Endometrial microvascular endothelial cells (primary cell): ENCODE measurements around the gene POLD1. TPM values are rescaled to one million over a fixed set of nuclear protein-coding genes. Genes with fewer than 3 reads are reported as not detected.
"Not testable (repeated sequence)": the region's sequence is repeated elsewhere in the genome, so short reads cannot be mapped to it uniquely, and the experiment has no call there.

ENCODE experiments used
- in situ Hi-C: cut with HindIII; loops from 2 replicates; pipeline ENCODE4 v1.10.0; 2017; ENCODE audit warnings: low sequenced_read_pairs, low pct_unique_long_range_greater_than_20kb; ENCODE audit errors: inconsistent ontology term
- total RNA-seq: library from RNA; depleted of rRNA; stranded (reverse); fragments of >200 nt; gene quantifications from one replicate; pipeline ENCODE4 v1.2.3, GENCODE V29; 2015; ENCODE audit errors: inconsistent ontology term

POLD1 gene
- total RNA-seq = 63.2 TPM

DNA sequence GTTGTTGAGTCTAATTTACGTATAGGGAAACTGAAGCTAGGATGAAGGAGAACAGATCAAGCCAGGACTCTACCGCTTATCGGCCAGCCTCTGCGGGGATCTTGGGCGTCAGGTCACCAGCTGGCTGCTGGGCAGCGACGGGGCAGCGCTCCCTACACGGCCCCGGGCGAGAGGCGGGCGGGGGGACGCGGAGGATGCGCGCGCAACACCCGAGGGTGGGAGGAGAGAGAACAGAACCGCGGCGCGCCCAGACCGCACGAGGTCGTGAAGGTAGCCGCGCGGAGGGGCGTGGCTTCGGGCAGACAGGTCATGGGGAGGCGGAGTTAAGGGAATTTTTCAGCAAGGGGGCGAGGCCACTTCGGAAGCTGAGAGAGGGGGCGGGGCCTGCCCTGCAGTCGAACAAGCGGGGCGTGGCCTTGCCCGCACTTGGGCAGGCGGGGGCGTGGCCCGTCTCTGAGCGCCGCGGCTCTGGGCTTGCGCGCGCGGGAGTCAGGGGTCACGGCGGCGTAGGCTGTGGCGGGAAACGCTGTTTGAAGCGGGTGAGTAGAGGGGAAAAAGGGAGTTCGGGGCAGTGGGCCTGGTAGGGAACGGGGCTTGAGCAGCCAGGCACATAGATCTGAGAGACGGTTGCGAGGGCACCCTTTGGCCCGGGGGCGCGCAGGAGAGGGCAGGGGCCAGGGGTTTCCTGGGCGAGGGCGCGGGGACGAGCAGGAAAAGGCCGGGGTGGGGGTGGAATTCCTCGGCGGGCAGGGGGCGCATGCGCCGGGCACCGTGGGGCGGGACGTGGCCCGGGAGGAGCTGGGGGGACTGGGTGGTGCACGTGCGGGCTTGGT, at the start of gene POLD1:
Gene POLD1 (plus strand): TSS at position 496 of the 833 bp plus-strand sequence. CDS start 14,505 bp downstream, outside the sequence.
- in situ Hi-C loops = no loop called here

DNA sequence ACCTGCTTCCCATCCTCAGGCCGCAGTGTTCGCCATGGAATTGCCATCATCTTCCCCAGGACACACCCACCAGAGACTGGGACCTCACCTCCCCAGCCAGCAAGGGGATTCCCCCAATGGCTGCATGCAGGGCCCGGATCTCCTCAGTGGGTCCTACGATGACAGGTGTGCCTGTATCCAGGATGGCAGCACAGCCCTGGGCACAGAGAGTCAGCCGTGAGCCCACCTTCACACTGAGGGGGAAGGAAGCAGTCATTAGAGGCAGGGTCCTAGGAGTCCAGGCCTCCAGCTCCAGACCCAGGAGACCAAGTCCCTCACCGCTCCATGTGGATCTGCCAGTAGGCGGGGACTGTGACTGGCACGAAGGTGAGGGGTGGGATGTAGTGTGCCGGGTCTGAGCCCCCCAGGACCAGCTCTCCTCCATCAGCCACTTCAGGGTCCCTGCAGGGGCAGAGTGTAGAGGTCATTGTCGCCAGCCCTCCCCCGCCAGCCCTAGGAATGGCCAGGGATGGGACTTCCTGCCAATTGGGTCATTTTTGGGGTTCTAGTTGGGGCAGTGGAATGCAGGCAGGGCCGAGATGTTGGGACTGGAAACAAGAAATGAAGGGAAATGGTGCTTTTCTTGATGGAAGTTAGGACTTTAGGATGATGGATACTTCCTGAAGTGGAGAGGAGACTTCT, 49.3 kb upstream of the POLD1 start:
- in situ Hi-C loops = no loop called here

DNA sequence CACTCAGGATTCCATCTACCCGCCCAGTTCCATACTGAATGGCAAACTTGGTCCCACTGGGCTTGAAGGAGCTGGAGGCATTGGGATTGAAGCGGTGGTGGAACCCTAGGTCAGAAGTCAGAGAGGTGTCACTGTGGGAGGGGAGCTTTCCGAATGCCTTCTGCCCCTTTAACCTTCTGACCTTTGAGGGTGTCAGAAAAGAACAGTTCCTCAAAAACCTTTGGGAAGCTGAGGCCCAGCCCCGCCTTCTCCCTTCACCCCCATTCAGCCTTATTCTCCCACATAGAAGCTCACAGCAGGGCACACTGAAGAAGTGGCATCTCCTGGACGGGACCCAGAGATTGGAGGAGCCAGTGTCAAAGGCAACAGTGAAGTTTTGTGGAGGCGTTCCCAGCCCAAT, 47.1 kb upstream of the POLD1 start:
- in situ Hi-C loops = not testable (repeated sequence)

DNA sequence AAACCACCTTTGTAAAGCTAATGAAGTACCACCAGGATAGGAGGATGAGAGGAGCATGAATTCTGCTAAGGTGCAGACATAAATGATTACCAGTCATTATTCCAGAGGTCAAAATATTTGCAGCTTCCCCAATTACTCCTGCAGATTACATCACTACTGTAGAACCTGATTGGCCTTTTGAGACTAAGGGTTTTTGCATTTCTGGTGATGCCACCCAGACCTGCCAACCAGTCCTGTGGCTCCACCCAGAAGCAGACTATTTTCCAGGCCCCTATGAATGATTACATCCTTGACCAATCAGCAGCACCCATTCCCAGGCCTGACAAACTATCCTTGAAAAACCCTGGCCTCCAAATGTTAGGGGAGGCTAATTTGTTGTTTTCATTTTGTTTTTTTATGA, 43.8 kb upstream of the POLD1 start:
- in situ Hi-C loops = no loop called here

DNA sequence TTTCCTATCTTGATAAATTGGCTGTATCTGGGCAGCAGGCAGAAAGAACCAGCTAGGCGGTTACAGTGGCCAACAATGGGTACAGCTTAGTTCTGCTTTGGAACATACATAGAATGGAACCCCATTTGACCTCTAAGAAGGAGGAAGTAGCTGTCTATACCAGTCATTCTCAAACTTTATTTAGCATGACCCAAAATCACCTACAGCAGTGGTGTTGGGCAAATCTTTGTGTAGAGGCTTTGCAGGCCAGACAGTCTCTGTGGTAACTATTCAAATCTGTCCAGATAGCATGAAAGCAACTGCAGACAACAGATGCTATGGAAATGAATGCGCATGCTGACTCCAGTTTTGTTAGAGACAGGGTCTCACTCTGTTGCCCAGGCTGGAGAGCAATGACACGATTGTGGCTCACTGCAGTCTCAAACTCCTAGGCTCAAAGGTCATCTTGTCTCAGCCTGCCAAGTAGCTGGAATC, 43.0 kb upstream of the POLD1 start:
- in situ Hi-C loops = no loop called here

DNA sequence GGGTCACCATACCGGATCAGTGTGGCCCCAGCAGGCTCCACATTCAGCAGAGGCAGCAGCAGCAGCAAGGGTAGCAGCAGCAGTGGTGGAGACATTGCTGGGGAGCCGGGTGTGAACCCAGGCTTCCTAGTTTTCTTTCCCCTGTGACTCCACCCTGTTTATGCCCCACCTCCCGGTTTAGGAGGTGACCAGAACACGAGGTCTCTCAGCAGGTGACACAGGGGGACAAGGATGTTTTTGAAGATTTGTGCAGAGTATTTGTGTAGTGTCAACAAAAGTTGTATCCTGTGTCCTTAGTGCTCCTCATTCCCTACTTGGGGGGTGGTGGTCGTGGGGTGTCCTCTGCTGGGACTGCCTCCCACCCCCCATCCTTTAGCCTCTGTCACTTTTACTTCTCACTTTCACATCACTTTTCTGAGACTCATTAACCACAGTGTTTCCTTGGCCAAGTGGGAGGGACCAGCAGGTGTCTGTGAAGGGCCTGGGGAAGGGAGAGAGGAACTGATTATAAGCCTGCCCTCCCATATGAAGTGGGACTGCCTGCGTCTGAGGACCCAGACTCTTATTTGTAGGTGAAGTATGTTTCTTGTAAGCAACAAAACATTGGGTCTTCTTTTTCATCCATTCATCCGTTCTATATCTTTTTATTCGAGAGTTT, 39.4 kb upstream of the POLD1 start:
- in situ Hi-C loops = no loop called here

DNA sequence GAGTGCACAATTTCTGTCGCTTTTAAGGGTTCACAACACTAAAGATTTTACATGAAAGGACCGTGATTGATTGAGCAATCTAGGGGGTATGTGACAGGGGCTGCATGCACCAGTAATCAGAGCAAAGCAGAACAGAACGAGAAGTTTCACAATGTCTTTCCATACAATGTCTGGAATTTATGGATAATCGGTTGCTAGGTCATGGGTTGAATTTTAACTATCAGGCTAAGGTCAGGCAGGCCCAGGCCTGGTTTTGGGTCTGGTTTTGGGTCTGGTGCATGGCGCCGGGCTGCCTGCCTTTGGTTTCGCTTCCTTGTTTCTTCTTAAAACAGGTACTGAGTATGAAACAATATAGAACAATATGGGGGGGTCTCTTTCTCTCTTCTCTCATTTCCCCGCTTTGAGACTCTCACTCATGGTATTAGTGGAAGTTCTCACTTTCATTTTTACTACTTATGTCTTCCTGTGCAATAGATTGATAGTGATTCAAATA, 37.0 kb upstream of the POLD1 start:
- in situ Hi-C loops = not testable (repeated sequence)

DNA sequence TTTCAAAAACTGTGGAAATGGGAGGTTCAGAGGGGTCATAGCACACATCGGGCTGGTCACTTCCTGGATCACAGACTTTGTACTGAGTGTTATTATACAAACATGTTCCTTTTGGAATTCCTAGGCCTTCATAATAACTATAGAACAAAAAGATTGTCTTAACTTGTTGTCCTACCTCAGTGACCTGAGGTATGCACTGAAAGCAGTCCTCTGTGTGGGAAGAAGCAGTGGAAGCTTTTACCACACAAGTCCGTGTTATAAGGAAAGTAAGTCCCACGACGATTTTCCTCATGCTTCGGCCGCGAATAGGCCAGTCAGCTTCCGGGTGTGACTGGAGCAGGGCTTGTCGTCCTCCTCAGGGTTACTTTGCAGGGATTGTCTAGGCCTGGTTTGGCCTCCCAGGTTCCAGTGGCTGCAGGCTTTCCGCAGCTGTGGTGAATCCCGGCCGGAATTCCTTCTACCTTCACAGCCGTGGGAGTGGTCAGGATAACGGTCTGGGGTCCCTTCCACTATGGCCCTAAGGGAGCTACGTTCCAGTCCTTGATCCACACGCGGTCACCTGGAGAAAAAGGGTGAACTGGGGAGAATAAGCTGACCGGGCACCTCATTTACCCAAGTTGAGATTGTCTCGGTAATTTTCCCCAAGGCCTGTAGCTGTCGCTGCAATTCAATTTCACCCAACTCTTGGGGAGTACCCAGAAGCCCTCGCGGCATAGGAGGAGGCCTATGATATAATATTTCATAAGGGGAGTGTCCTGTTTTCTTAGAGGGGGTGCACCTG, 34.7 kb upstream of the POLD1 start:
- in situ Hi-C loops = no loop called here

DNA sequence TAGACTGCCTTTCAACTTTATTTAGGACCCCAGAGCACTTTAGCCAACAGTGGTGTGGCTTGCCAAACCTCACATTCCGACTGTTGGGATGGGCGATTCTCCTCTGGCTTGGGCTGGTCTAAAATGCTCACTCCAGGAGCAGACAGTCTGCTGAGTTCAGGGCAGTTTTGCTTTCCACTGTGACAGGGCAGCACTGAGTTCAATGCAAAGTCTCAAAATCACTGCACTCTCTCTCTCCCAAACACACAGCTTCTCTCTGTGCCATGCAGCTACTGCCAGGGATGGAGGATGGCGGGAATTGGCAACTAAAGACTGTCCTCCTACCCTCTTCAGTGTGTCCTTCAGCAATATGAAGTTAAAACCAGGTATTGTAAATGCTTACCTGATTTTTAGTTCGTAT, 31.9 kb upstream of the POLD1 start:
- in situ Hi-C loops = no loop called here

DNA sequence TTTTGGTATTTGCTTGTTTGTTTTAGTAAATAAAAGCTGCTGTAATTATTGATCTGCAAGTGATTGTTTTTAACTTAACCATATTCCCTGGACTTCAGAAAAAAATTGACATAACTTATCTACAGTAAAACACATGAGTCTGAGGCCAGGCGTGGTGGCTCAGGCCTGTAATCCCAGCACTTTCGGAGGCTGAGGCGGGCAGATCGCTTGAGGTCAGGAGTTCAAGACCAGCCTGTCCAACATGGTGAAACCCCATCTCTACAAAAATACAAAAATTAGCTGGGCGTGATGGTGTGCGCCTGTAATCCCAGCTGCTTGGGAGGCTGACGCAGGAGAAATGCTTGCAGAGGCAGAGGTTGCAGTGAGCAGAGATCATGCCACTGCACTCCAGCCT, 30.7 kb upstream of the POLD1 start:
- in situ Hi-C loops = not testable (repeated sequence)

DNA sequence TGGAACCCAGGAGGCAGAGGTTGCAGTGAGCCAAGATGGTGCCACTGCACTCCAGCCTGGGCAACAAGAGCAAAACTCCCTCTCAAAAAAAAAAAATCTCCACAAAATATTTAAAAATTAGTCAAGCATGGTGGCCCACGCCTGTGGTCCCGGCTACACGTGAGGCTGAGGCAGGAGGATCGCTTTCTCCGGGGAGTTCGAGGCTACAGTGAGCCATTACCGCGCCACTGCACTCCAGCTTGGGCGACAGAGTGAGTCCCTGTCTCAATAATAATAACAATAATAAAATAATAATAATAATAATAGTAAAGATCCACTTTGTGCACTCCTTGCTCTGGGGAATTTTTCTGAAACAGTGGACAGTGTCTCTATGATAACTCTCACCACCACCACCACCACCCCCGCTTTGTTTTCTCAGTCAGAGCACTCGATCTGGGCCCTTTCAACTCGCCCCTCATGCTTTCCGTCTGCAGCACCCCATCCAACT, 27.4 kb upstream of the POLD1 start:
- in situ Hi-C loops = no loop called here

DNA sequence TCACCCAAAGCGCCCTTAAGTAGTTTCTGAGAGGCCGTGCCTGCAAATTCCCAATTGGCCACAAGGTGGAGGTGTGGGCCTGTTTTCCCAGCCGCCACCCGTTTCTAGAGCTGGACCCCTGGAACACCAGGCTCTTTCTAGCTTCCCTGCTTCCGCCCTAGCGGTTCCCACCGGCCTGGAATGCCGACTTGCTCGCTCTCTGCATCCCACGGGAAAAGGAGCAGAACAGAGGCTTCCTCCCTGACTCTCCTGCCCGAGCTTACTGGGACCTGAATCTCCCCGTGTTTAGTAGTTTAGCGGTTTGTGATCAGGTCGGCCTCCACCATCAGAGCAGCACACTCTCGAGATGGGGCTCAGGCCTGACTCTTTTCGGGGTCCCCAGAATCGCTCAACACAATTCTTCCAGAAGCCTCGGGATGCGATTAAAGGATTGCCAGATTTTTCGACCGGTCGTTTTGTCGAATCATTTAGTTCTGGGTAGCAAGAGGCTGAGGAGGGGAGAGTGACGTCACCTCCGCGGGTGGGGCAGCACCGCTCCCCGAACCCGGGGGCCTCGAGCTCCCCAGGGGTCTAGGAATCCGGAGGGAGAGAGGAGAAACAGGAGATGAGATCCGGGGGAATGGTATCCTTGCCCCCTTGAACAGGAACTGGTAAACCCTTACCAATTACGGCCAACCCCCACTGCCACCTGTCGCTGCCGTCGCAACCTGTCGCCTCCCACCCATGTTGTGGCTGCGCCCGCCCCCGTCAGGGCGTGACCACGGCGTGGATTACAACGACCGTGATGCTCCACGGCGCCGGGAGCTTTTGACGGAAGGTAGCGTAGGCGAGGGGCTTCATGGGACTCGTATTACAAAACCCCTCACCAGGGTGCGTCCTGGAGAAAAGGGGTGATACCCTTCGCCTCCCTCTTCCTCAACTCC, 26.7 kb upstream of the POLD1 start:
- in situ Hi-C loops = no loop called here

DNA sequence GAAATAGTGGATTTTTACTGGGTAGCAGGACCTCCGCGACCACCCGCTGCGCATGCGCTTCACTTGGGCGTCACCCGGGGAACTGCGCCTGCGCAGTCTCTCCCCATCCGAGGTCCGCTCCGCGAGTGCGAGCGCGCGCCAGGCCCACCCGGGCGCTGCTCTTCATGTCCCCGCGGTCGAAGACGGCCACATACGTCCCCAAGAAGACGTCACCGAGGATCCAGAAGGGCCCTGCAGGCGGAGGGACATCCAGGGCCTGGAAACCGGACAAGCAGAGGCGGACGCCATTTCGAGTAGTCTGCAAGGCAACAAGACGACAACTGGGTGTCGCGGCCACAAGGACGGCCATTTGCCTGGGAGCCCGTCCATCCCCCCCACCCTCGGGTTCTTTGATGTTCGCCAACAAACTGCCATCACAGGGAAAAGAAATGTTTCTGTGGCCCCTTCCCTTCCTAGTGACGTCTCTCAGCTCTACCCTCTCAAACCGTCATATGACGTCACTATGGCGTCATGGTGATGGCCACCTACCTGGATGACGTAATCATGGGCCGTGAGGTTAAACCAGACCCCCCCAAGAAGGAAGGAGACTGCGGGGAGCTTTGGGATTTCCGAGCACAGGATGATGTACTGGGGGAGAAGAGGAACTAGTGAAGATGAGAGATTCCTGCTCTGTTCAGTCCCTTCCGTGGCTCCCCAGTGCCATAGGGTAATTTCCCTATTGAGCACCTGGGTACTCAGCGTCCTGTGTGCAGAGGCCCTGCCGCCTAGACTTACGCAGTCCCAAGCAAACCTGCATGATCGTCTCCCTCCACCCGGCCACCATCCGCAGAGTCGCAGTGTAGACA, 25.4 kb upstream of the POLD1 start:
- in situ Hi-C loops = no loop called here

DNA sequence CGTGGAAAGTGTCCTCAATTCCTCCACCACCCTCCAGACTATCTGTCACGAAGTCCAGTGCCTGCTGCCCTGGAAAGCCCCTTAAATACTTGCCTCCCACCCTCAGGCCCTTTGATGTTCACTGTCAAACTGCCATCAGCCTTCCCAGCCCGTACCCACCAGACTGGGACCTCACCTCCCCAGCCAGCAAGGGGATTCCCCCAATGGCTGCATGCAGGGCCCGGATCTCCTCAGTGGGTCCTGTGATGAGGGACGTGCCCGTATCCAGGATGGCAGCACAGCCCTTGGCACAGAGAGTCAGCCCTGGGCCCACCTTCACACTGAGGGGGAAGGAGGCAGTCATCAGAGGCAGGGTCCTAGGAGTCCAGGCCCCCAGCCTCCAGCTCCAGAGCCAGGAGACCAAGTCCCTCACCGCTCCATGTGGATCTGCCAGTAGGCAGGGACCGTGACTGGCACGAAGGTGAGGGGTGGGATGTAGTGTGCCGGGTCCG, 24.8 kb upstream of the POLD1 start:
- in situ Hi-C loops = no loop called here

DNA sequence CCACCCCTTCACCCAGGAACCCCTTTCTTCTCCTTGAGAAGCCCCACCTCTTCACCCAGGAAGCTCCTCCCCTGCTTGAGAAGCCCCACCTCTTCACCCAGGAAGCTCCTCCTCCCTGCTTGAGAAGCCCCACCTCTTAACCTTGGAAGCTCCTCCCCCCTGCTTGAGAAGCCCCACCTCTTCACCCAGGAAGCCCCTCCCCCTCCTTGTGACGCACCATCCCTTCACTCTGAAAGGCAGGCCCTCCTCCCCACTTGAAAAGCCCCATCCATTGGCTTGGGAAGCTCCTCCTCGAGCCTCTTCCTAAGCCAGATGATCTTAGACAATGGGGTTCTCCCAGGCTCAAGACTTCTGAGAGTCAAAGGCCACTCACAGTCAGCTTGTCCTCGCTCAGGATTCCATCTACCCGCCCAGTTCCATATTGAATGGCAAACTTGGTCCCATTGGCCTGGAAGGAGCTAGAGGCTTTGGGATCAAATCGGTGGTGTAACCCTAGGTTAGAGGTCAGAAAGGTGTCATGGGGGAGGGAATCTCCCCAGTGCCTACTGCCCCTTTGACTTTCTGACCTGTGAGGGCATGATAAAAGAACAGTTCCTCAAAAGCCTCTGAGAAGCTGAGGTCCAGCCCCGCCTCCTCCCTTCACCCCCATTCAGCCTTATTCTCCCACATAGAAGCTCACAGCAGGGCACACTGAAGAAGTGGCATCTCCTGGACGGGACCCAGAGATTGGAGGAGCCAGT, 22.7 kb upstream of the POLD1 start:
- in situ Hi-C loops = no loop called here

DNA sequence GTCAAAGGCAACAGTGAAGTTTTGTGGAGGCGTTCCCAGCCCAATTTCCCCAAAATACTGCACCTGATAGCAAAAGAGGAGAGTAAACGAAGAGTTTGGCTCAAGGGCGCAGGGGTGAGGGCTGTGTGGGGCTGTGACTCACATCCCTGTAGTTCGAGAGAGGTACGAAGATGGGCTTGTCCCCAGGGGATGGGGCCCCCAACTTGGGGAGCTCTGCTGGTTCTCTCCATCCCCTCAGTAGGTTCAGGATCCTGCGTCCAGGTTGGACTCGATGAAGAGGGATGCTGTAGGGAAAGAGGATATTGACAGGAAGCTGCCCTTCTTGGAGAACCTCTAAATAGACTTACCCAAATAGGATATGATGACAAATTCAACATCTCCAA, 22.1 kb upstream of the POLD1 start:
- in situ Hi-C loops = no loop called here
